ENCODE results near the gene PDE11A.

DNA sequence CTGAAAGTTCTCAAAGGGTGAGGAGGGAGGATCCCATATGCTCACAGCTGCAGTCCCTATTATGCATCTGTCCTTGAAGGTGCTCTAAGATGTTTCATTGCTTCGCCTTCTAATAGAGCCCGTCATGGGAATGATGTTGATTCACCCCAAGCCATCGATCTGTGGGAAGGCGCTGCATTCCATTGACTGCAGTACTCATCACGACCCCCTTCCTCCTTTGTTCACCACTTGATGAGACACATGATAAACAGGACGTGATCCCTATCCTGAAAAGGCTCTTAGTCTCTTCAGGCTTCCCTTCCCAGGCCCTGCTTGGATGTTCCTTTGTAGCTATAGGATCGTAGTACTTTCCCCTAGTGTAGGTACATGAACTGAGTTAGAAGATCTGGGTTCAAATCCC lies 498.2 kb downstream of the PDE11A start:
- TF ChIP-seq, protein P1, sequence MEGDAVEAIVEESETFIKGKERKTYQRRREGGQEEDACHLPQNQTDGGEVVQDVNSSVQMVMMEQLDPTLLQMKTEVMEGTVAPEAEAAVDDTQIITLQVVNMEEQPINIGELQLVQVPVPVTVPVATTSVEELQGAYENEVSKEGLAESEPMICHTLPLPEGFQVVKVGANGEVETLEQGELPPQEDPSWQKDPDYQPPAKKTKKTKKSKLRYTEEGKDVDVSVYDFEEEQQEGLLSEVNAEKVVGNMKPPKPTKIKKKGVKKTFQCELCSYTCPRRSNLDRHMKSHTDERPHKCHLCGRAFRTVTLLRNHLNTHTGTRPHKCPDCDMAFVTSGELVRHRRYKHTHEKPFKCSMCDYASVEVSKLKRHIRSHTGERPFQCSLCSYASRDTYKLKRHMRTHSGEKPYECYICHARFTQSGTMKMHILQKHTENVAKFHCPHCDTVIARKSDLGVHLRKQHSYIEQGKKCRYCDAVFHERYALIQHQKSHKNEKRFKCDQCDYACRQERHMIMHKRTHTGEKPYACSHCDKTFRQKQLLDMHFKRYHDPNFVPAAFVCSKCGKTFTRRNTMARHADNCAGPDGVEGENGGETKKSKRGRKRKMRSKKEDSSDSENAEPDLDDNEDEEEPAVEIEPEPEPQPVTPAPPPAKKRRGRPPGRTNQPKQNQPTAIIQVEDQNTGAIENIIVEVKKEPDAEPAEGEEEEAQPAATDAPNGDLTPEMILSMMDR (IDR thresholded peaks at IDR 0.05; ENCODE audit: low read depth, low read length, missing input control) = no peak
- no peak for TF ChIP-seq GABPA (IDR thresholded peaks at IDR 0.05 in 1 of 2, conservative IDR thresholded peaks at IDR 0.05 in 1 of 2)
